ENCODE measurements around the gene FNTB. TPM values are rescaled to one million over a fixed set of nuclear protein-coding genes. Genes with fewer than 3 reads are reported as not detected.

FNTB gene
- total RNA-seq, 2 donors from 2014 or later = 12.1 to 20.7 TPM

- no peaks in the 10 kb centered on the region for H3K9me3 ChIP-seq
- H3K9ac ChIP-seq (ENCODE audit: low read depth in 2 of 2, low read length in 2 of 2) = no peak overlapping the region
- no peaks in the 10 kb centered on the region for H3K36me3 ChIP-seq
- intact Hi-C loops (cut with DNase I) = no loop called here
- DNase-seq = no peak
- H3K4me3 ChIP-seq = no peak overlapping the region
- H3K27ac ChIP-seq = no peak overlapping the region
- no peaks in the 10 kb centered on the region for H3K27me3 ChIP-seq
- no peaks in the 10 kb centered on the region for H3K4me1 ChIP-seq
- no peak for TF ChIP-seq CTCF (IDR thresholded peaks at IDR 0.05)
Observed at GRCh38 chr14:64994540-64994939, 7.8 kb downstream of the FNTB start.

GRCh38 chr14:64995291-64995690 is 8.6 kb downstream of the FNTB start:
- no peak for TF ChIP-seq CTCF (IDR thresholded peaks at IDR 0.05)
- H3K9me3 ChIP-seq = no peaks in the 10 kb centered on the region
- H3K36me3 ChIP-seq = no peaks in the 10 kb centered on the region
- H3K9ac ChIP-seq (ENCODE audit: low read depth in 2 of 2, low read length in 2 of 2) = no peak overlapping the region
- H3K4me3 ChIP-seq = no peak overlapping the region
- intact Hi-C loops (cut with DNase I) = no loop called here
- no peak overlapping the region for H3K27ac ChIP-seq
- DNase-seq = no peak
- no peaks in the 10 kb centered on the region for H3K27me3 ChIP-seq
- no peaks in the 10 kb centered on the region for H3K4me1 ChIP-seq

GRCh38 chr14:64997108-64997794 is 10.6 kb downstream of the FNTB start:
- no peaks in the 10 kb centered on the region for H3K36me3 ChIP-seq
- H3K27me3 ChIP-seq = no peaks in the 10 kb centered on the region
- no peak overlapping the region for H3K4me3 ChIP-seq
- H3K9me3 ChIP-seq = no peaks in the 10 kb centered on the region
- no peak overlapping the region for H3K9ac ChIP-seq (ENCODE audit: low read depth in 2 of 2, low read length in 2 of 2)
- no peaks in the 10 kb centered on the region for H3K4me1 ChIP-seq
- DNase-seq = no peak
- no peak overlapping the region for H3K27ac ChIP-seq
- no peak for TF ChIP-seq CTCF (IDR thresholded peaks at IDR 0.05)
- intact Hi-C loops (cut with DNase I) = no loop called here

GRCh38 chr14:64998455-64998931 is 11.8 kb downstream of the FNTB start:
- Histone ChIP-seq H3K27me3 (no peaks in the 10 kb centered on the region), H3K27ac (no peak overlapping the region), H3K36me3 (no peaks in the 10 kb centered on the region), H3K4me3 (no peak overlapping the region), H3K4me1 (no peaks in the 10 kb centered on the region), H3K9me3 (no peaks in the 10 kb centered on the region), H3K9ac (ENCODE audit: low read depth in 2 of 2, low read length in 2 of 2) (no peak overlapping the region)
- intact Hi-C loops (cut with DNase I) = no loop called here
- no peak for TF ChIP-seq CTCF (IDR thresholded peaks at IDR 0.05)
- no peak for DNase-seq

- Histone ChIP-seq H3K9ac (ENCODE audit: low read depth in 2 of 2, low read length in 2 of 2) (no peak overlapping the region), H3K27me3 (no peaks in the 10 kb centered on the region), H3K9me3 (no peaks in the 10 kb centered on the region), H3K4me3 (no peak overlapping the region), H3K4me1 (no peaks in the 10 kb centered on the region), H3K27ac (no peak overlapping the region), H3K36me3 (no peaks in the 10 kb centered on the region)
- intact Hi-C loops (cut with DNase I) = no loop called here
- DNase-seq = no peak
- no peak for TF ChIP-seq CTCF (IDR thresholded peaks at IDR 0.05)
Observed at GRCh38 chr14:65000898-65001591, 14.3 kb downstream of the FNTB start.

Data from colonic mucosa (tissue), 4 donors.